HepG2 (cell line): ENCODE results near the gene CRIP1.

ENCODE experiments used
- CHD2 ChIP-seq: IDR thresholded peaks from 2 replicates; pipeline ENCODE4 v1.6.1; 2011; ENCODE audit warnings: low read depth, low read length, improper control_type of control experiment
- CREB1 ChIP-seq, 2 experiments: fragments of 450-650 bp in 1 of 2; IDR thresholded peaks; 2 replicates each; pipeline ENCODE4 v1.6.1; 2016 to 2017; ENCODE audit warnings: control low read depth in 1 of 2, mild to moderate bottlenecking in 1 of 2, missing compliant biosample characterization in 1 of 2, missing genetic modification characterization in 1 of 2
- FIP1L1 ChIP-seq: fragments of 200-400 bp; formaldehyde crosslinking; IDR thresholded peaks from 2 replicates; pipeline ENCODE4 v1.6.1; 2018; ENCODE audit warnings: low read depth, mild to moderate bottlenecking, low read length, moderate library complexity, borderline replicate concordance; ENCODE audit not compliant: insufficient read depth
- NCOR1 ChIP-seq: fragments of 200-600 bp; sonication (generic); IDR thresholded peaks from 2 replicates; pipeline ENCODE4 v1.7.0; 2017; ENCODE audit warnings: antibody characterized with exemption, low read length, borderline replicate concordance
- NR2C2 ChIP-seq: sonication (generic); formaldehyde crosslinking; IDR thresholded peaks from 2 replicates; pipeline ENCODE4 v1.4.0; 2020; ENCODE audit warnings: missing genetic modification reagents, mild to moderate bottlenecking, moderate library complexity, borderline replicate concordance
- POLR2A ChIP-seq, 2 experiments: IDR thresholded peaks; 2 replicates each; pipeline ENCODE4 v1.6.1; 2011; ENCODE audit warnings: low read depth in 2 of 2, low read length in 2 of 2, mild to moderate bottlenecking in 1 of 2, moderate library complexity in 1 of 2; ENCODE audit not compliant: insufficient read depth in 1 of 2
- REL ChIP-seq: sonication (generic); formaldehyde crosslinking; conservative IDR thresholded peaks from 2 replicates; pipeline ENCODE4 v1.8.0; 2022; ENCODE audit warnings: mild to moderate bottlenecking, missing genetic modification reagents, moderate library complexity
- SP1 ChIP-seq, 2 experiments: fragments of 450-650 bp in 1 of 2; sonication (generic) in 1 of 2; formaldehyde crosslinking in 1 of 2; IDR thresholded peaks; 2 replicates each; pipeline versions ENCODE4 v1.4.0 to v1.6.1; 2016 to 2020; ENCODE audit warnings: missing genetic modification reagents in 1 of 2

DNA sequence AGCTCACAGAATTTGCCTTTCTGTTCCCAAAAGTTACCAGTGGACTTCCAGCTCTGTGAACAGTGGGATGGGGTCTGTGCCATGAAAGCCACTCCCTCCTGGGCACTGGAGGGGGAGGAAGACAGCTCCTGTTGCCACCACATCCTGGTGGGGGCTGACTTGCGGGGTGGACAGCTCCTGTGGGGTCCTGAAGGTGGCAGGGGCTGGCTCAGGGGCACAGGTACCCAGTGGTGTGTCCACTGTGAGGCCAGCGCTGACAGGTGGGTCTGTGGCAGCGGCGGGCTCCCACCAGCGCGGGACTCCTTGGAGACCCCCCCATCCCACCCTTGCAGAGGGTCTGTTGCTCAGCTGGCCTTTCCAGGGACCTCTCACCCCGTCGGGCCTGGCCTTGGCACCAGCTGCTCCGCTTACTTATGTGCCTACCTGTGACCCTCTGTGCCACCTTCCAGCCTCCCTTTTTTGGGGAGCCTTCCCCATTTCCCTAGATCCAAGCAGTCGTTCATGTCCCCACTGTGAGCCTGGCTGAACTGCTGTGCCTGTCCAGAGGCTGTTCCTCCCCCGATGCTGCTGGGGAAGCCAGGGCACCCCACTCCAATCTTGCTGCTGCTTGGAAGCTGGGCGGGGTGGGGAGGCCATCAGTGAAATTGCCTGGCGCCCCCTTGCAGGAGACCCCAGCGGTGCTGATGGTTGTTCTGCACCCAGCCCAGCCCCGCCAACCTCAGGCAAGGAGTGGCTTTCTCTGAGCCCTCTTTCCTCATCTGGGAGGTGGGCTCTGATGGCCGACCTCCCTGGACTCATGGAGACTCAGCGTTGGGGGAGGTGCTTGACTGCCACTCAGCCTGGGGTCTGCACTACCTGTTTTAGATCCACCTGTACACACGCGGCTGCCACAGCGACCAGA is 6.5 kb downstream of the CRIP1 start:
- TF ChIP-seq CHD2 (no peak), SP1 (IDR thresholded peaks at IDR 0.05) (no peak), SP1 (CRISPR knock-in tag; IDR thresholded peaks at IDR 0.05) (no peak), NR2C2 (CRISPR knock-in tag) (no peak), REL (CRISPR knock-in tag) (no peak), CREB1 (IDR thresholded peaks at IDR 0.05) (no peak), CREB1 (CRISPR knock-in tag; IDR thresholded peaks at IDR 0.05) (no peak), NCOR1 (no peak), POLR2A (IDR thresholded peaks at IDR 0.05; ENCODE audit: insufficient read depth in 1 of 2, low read depth in 2 of 2, low read length in 2 of 2) (no peak), FIP1L1 (no peak)
